ENCODE measurements around the gene ARF4.

Gene ARF4

GRCh38 chr3:57594576-57594975, 2.6 kb downstream of the ARF4 start:
- Mint-ChIP-seq H3K4me3 (peak overlapping the region; percentile 34), H3K4me1 (peaks cover 50% of the 10 kb centered on the region), H3K27ac (no peak overlapping the region)

GRCh38 chr3:57594144-57594543, 3.0 kb downstream of the ARF4 start:
- Mint-ChIP-seq H3K36me3 (peaks cover 12% of the 10 kb centered on the region), H3K27ac (no peak overlapping the region), H3K9me3 (no peaks in the 10 kb centered on the region), H3K27me3 (no peaks in the 10 kb centered on the region), H3K4me1 (peaks cover 46% of the 10 kb centered on the region), H3K4me3 (no peak overlapping the region)
- no peak for ATAC-seq

More at GRCh38 chr3:57594576-57594975, 2.6 kb downstream of the ARF4 start:
- no peak for ATAC-seq
- H3K9me3 Mint-ChIP-seq, result no peaks in the 10 kb centered on the region
- peaks cover 12% of the 10 kb centered on the region for H3K36me3 Mint-ChIP-seq
- no peaks in the 10 kb centered on the region for H3K27me3 Mint-ChIP-seq

DNA sequence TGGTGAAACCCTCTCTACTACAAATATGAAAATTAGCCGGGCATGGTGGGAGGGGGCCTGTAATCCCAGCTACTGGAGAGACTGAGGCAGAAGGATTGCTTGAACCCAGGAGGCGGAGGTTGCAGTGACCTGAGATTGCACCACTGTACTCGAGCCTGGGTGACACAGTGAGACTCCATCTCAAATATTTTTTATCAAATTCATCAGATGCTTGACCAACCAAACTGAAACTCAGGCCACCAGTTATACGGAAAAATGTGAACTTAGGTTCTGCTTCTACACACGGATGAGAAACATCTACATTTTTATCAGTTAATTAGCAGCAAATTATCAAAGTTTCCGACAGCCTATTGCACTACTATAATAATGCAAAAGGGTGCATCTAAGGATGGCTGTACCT, 4.8 kb downstream of the ARF4 start:
- H3K9me3 Mint-ChIP-seq, result no peaks in the 10 kb centered on the region
- no peak overlapping the region for H3K27ac Mint-ChIP-seq
- no peaks in the 10 kb centered on the region for H3K27me3 Mint-ChIP-seq
- H3K36me3 Mint-ChIP-seq, result peaks cover 12% of the 10 kb centered on the region
- no peak for ATAC-seq
- H3K4me3 Mint-ChIP-seq, result no peak overlapping the region
- peaks cover 43% of the 10 kb centered on the region for H3K4me1 Mint-ChIP-seq

DNA sequence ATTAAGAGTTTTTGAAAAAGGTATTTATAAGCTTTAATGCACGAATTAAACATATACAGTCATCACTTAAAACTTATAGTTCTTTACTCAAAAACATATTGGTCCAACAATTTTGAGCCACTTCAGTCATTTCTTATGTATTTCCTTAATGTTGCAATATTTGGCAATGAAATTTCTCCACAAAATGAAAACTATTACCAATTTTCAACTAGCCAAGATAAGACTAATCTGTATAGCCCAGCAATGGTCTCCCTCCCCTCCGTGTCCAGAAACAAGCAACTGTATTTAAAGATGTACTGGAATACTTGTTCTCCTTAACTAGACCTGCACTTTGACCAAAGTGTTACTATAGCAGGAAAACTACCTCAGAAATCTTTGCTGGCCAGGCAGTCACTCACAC, 9.2 kb downstream of the ARF4 start:
- Mint-ChIP-seq H3K36me3 (peaks cover 7% of the 10 kb centered on the region), H3K27ac (no peak overlapping the region), H3K4me3 (no peak overlapping the region), H3K4me1 (peaks cover 38% of the 10 kb centered on the region), H3K27me3 (no peaks in the 10 kb centered on the region), H3K9me3 (no peaks in the 10 kb centered on the region)
- no peak for ATAC-seq

- no peak overlapping the region for H3K4me3 Mint-ChIP-seq
- H3K27ac Mint-ChIP-seq, result peak overlapping the region; percentile 37
- peaks cover 30% of the 10 kb centered on the region for H3K4me1 Mint-ChIP-seq
- H3K36me3 Mint-ChIP-seq, result peaks cover 4% of the 10 kb centered on the region
- H3K27me3 Mint-ChIP-seq, result no peaks in the 10 kb centered on the region
- no peaks in the 10 kb centered on the region for H3K9me3 Mint-ChIP-seq
- ATAC-seq, result no peak
Measured at GRCh38 chr3:57586778-57587177, 10.4 kb downstream of the ARF4 start.

DNA sequence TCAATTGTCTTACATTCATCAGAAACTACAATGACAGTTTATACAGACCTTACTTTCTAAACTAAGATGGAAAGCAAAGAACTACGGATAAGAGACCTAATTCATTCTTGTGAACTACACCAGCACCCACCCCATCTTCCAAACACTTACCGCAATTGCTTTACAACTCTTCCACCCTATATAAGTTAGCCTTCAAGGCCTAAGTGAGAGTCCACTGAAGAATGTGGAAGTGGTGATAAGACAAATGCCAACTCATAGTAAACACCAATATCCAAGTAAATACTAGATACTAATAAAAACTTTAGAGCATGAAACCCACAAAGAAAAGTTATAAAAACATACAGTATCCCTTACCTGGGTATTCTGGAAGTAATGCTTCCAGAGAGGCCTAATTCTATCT, 13.6 kb downstream of the ARF4 start:
- Mint-ChIP-seq H3K4me3 (no peak overlapping the region), H3K27ac (no peak overlapping the region), H3K36me3 (no peaks in the 10 kb centered on the region), H3K27me3 (no peaks in the 10 kb centered on the region), H3K9me3 (no peaks in the 10 kb centered on the region), H3K4me1 (peaks cover 30% of the 10 kb centered on the region)
- ATAC-seq, result no peak

- no peaks in the 10 kb centered on the region for H3K27me3 Mint-ChIP-seq
- H3K9me3 Mint-ChIP-seq, result no peaks in the 10 kb centered on the region
- no peak for ATAC-seq
- H3K4me3 Mint-ChIP-seq, result no peak overlapping the region
- peaks cover 2% of the 10 kb centered on the region for H3K36me3 Mint-ChIP-seq
- H3K4me1 Mint-ChIP-seq, result peaks cover 24% of the 10 kb centered on the region
- H3K27ac Mint-ChIP-seq, result no peak overlapping the region
Measured at GRCh38 chr3:57582474-57583168, 14.5 kb downstream of the ARF4 start.

DNA sequence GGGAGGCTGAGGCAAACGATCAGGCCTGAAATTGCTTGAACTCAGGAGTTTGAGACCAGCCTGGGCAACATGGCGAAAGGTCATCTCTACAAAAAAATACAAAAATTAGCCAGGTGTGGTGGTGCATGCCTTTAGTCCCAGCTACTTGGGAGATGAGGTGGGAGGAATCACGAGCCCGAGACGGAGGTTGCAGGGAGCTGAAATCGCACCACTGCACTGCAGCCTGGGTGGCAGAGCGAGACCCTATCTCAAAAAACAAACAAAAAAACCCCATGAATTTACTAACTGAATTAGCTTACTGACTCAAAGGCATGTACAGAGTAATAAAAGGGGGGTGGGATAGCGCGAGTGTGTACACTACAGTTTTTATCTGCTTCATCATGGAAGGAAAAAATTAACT, 19.3 kb downstream of the ARF4 start:
- Mint-ChIP-seq H3K9me3 (no peaks in the 10 kb centered on the region), H3K4me1 (peaks cover 9% of the 10 kb centered on the region), H3K27me3 (no peaks in the 10 kb centered on the region), H3K36me3 (peaks cover 28% of the 10 kb centered on the region), H3K4me3 (no peak overlapping the region), H3K27ac (peak overlapping the region; percentile 61)
- no peak for ATAC-seq

GRCh38 chr3:57575966-57576626, 21.0 kb downstream of the ARF4 start:
- Mint-ChIP-seq H3K4me1 (peaks cover 7% of the 10 kb centered on the region), H3K4me3 (no peak overlapping the region), H3K9me3 (no peaks in the 10 kb centered on the region), H3K36me3 (peaks cover 36% of the 10 kb centered on the region), H3K27ac (no peak overlapping the region), H3K27me3 (no peaks in the 10 kb centered on the region)
- no peak for ATAC-seq

GRCh38 chr3:57572096-57572495, 25.0 kb downstream of the ARF4 start:
- Mint-ChIP-seq H3K36me3 (peaks cover 40% of the 10 kb centered on the region), H3K4me1 (peaks cover 3% of the 10 kb centered on the region), H3K27me3 (no peaks in the 10 kb centered on the region), H3K4me3 (no peak overlapping the region), H3K27ac (no peak overlapping the region), H3K9me3 (no peaks in the 10 kb centered on the region)
- ATAC-seq, result no peak

- H3K4me1 Mint-ChIP-seq, result no peaks in the 10 kb centered on the region
- H3K36me3 Mint-ChIP-seq, result peaks cover 32% of the 10 kb centered on the region
- no peaks in the 10 kb centered on the region for H3K9me3 Mint-ChIP-seq
- H3K27me3 Mint-ChIP-seq, result no peaks in the 10 kb centered on the region
- no peak overlapping the region for H3K27ac Mint-ChIP-seq
- no peak overlapping the region for H3K4me3 Mint-ChIP-seq
- no peak for ATAC-seq
Measured at GRCh38 chr3:57570878-57571277, 26.3 kb downstream of the ARF4 start.

DNA sequence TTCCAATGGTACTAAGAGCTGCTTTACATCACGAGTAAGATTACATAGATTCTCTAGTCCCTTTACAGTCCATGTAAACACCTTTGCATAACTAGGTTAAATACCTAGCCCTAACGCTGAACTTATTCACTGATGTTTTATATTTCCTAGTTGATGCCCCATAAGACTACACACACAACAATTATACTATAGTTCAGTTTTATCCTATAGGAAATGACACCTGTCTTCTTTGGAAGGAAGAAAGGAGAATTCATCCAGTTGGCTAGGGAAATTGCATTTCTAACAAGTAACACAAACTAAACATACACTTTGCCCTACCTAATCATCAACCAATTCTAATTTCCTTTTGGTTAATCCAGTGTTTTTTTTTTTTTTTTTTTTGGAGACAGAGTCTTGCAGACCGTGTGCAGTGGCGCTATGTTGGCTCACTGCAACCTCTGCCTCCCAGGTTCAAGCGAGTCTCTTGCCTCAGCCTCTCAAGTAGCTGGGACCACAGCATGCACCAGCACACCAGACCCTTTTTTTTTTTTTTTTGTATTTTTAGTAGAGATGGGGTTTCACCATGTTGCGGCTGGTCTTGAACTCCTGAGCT, 27.2 kb downstream of the ARF4 start:
- no peak overlapping the region for H3K4me3 Mint-ChIP-seq
- no peak overlapping the region for H3K27ac Mint-ChIP-seq
- no peaks in the 10 kb centered on the region for H3K27me3 Mint-ChIP-seq
- H3K9me3 Mint-ChIP-seq, result no peaks in the 10 kb centered on the region
- no peaks in the 10 kb centered on the region for H3K4me1 Mint-ChIP-seq
- peaks cover 22% of the 10 kb centered on the region for H3K36me3 Mint-ChIP-seq
- no peak for ATAC-seq

DNA sequence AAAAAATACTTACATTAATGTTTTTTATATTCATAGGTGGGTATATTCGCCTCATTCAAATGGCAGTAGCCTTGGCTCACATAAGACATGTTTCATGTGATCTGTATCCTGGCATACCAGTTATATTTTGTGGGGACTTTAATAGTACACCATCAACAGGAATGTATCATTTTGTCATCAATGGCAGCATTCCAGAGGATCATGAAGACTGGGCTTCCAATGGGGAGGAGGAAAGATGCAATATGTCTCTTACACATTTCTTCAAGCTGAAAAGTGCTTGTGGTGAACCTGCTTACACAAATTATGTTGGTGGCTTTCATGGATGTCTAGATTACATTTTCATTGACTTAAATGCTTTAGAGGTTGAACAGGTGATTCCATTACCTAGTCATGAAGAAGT, 37.6 kb downstream of the ARF4 start:
- H3K27ac Mint-ChIP-seq, result no peak overlapping the region
- H3K27me3 Mint-ChIP-seq, result no peaks in the 10 kb centered on the region
- H3K36me3 Mint-ChIP-seq, result peaks cover 14% of the 10 kb centered on the region
- peaks cover 41% of the 10 kb centered on the region for H3K4me1 Mint-ChIP-seq
- H3K9me3 Mint-ChIP-seq, result no peaks in the 10 kb centered on the region
- no peak for ATAC-seq
- H3K4me3 Mint-ChIP-seq, result no peak overlapping the region

DNA sequence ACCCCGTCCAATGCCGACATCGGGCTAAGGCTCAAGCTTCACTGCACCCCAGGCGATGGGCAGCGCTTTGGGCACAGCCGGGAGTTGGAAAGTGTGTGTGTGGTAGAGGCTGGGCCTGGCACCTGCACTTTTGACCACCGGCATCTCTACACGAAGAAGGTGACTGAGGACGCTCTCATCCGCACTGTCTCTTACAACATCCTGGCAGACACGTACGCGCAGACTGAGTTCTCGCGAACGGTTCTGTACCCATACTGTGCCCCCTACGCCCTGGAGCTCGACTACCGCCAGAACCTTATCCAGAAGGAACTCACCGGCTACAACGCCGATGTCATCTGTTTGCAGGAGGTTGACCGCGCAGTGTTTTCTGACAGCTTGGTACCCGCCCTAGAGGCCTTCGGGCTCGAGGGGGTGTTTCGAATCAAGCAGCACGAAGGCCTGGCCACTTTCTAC, 40.0 kb downstream of the ARF4 start:
- H3K36me3 Mint-ChIP-seq, result peaks cover 14% of the 10 kb centered on the region
- peak; percentile 47 for ATAC-seq
- peaks cover 41% of the 10 kb centered on the region for H3K4me1 Mint-ChIP-seq
- peak overlapping the region; percentile 93 for H3K4me3 Mint-ChIP-seq
- H3K27ac Mint-ChIP-seq, result peak overlapping the region; percentile 97
- H3K9me3 Mint-ChIP-seq, result no peaks in the 10 kb centered on the region
- H3K27me3 Mint-ChIP-seq, result no peaks in the 10 kb centered on the region

DNA sequence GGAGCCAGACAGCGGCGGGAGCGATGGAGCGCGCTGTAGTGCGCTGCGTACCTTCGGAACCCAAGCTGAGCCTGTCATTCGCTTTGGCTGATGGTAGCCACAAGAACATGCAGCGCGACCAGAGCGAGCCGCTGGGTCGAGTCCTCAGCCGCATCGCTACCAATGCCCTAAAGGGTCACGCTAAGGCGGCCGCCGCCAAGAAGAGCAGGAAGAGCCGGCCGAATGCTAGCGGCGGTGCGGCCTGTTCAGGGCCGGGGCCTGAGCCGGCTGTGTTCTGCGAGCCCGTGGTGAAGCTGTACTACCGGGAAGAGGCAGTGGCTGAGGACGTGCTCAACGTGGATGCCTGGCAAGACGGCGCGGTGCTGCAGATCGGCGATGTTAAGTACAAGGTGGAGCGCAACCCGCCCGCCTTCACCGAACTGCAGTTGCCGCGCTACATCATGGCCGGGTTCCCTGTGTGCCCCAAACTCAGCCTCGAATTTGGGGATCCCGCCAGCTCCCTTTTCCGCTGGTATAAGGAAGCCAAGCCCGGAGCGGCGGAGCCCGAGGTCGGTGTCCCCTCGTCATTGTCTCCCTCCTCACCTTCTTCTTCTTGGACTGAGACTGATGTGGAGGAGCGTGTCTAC, 40.6 kb downstream of the ARF4 start:
- H3K9me3 Mint-ChIP-seq, result no peaks in the 10 kb centered on the region
- no peaks in the 10 kb centered on the region for H3K27me3 Mint-ChIP-seq
- ATAC-seq, result peak; percentile 61
- peak overlapping the region; percentile 93 for H3K4me3 Mint-ChIP-seq
- peaks cover 41% of the 10 kb centered on the region for H3K4me1 Mint-ChIP-seq
- peaks cover 14% of the 10 kb centered on the region for H3K36me3 Mint-ChIP-seq
- H3K27ac Mint-ChIP-seq, result peak overlapping the region; percentile 97
